ENCODE data around the gene MRPL48. TPM values are rescaled to one million over a fixed set of nuclear protein-coding genes. Genes with fewer than 3 reads are reported as not detected.
"Not testable (repeated sequence)": the region's sequence is repeated elsewhere in the genome, so short reads cannot be mapped to it uniquely, and the experiment has no call there.

Gene MRPL48
- total RNA-seq, 3 donors from 2014 or later: 6.9 to 28.2 (median 15.7) TPM

GRCh38 chr11:73779084-73779902 is 8.4 kb upstream of the MRPL48 start:
- intact Hi-C loops (cut with DNase I; ENCODE audit: low total_unique reads): no loop called here

DNA sequence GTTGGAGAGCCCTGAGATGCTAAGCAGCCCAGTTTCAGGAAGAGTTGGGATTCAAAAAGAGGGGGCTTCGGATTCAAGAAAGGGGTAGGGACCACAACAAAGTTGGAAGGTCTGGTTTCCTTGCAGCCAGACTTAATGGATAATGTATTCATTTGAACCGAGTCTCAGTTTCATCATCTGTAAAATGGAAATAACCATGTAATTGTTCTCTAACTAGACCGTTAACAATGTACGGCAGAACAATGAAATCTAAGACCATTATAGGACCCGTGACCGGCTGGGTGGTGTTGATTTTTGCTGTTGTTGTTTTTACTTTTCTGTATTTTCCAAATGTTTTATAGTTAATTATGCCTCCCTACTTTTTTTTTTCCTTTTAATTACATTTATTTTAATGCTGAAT is 6.4 kb upstream of the MRPL48 start:
- H3K9me3 ChIP-seq: no peaks in the 10 kb centered on the region
- no peaks in the 10 kb centered on the region for H3K36me3 ChIP-seq
- H3K4me3 ChIP-seq: no peak overlapping the region
- H3K4me1 ChIP-seq: no peaks in the 10 kb centered on the region
- no peaks in the 10 kb centered on the region for H3K27me3 ChIP-seq
- DNase-seq (ENCODE audit: low spot score in 2 of 2): no peak
- intact Hi-C loops (cut with DNase I; ENCODE audit: low total_unique reads): no loop called here
- H3K27ac ChIP-seq: no peak overlapping the region
- TF ChIP-seq, protein P1, sequence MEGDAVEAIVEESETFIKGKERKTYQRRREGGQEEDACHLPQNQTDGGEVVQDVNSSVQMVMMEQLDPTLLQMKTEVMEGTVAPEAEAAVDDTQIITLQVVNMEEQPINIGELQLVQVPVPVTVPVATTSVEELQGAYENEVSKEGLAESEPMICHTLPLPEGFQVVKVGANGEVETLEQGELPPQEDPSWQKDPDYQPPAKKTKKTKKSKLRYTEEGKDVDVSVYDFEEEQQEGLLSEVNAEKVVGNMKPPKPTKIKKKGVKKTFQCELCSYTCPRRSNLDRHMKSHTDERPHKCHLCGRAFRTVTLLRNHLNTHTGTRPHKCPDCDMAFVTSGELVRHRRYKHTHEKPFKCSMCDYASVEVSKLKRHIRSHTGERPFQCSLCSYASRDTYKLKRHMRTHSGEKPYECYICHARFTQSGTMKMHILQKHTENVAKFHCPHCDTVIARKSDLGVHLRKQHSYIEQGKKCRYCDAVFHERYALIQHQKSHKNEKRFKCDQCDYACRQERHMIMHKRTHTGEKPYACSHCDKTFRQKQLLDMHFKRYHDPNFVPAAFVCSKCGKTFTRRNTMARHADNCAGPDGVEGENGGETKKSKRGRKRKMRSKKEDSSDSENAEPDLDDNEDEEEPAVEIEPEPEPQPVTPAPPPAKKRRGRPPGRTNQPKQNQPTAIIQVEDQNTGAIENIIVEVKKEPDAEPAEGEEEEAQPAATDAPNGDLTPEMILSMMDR (IDR thresholded peaks at IDR 0.05): no peak
- TF ChIP-seq POLR2A (IDR thresholded peaks at IDR 0.05) (no peak), POLR2AphosphoS5 (IDR thresholded peaks at IDR 0.05) (no peak)

More at GRCh38 chr11:73779084-73779902, 8.4 kb upstream of the MRPL48 start:
- H3K36me3 ChIP-seq: no peaks in the 10 kb centered on the region
- TF ChIP-seq POLR2A (IDR thresholded peaks at IDR 0.05) (peak; percentile 45), POLR2AphosphoS5 (IDR thresholded peaks at IDR 0.05) (peak; percentile 91 to 99 (median 95))
- TF ChIP-seq, protein P1 (IDR thresholded peaks at IDR 0.05): peak in 1 of 3 donors; percentile 14
- H3K4me1 ChIP-seq: no peaks in the 10 kb centered on the region
- H3K4me3 ChIP-seq: peak overlapping the region; percentile 53 to 65 (median 59)
- peak overlapping the region; percentile 94 to 96 for H3K27ac ChIP-seq
- H3K9me3 ChIP-seq: no peaks in the 10 kb centered on the region
- no peaks in the 10 kb centered on the region for H3K27me3 ChIP-seq
- peak; percentile 98 to 99 for DNase-seq (ENCODE audit: low spot score in 2 of 2)

- H3K27me3 ChIP-seq: no peaks in the 10 kb centered on the region
- H3K4me3 ChIP-seq: no peak overlapping the region
- H3K27ac ChIP-seq: no peak overlapping the region
- peaks cover 0 to 6% of the 10 kb centered on the region in 2 donors for H3K4me1 ChIP-seq
- no peak for DNase-seq (ENCODE audit: low spot score in 2 of 2)
- no peaks in the 10 kb centered on the region for H3K36me3 ChIP-seq
- intact Hi-C loops (cut with DNase I; ENCODE audit: low total_unique reads): no loop called here
- no peaks in the 10 kb centered on the region for H3K9me3 ChIP-seq
- no peak for TF ChIP-seq POLR2AphosphoS5 (IDR thresholded peaks at IDR 0.05)
- no peak for TF ChIP-seq POLR2A (IDR thresholded peaks at IDR 0.05)
- TF ChIP-seq, protein P1 (IDR thresholded peaks at IDR 0.05): no peak
These were observed 4.1 kb upstream of the MRPL48 start for GRCh38 chr11:73783483-73784020.

- Histone ChIP-seq H3K9me3 (no peaks in the 10 kb centered on the region), H3K4me3 (no peak overlapping the region), H3K4me1 (peaks cover 0 to 6% of the 10 kb centered on the region in 2 donors), H3K27me3 (no peaks in the 10 kb centered on the region), H3K27ac (no peak overlapping the region), H3K36me3 (no peaks in the 10 kb centered on the region)
- intact Hi-C loops (cut with DNase I; ENCODE audit: low total_unique reads): no loop called here
- DNase-seq (ENCODE audit: low spot score in 2 of 2): no peak
- TF ChIP-seq, protein P1 (IDR thresholded peaks at IDR 0.05): no peak
- TF ChIP-seq POLR2A (IDR thresholded peaks at IDR 0.05): no peak
These were observed 3.5 kb upstream of the MRPL48 start for GRCh38 chr11:73784080-73784634.

DNA sequence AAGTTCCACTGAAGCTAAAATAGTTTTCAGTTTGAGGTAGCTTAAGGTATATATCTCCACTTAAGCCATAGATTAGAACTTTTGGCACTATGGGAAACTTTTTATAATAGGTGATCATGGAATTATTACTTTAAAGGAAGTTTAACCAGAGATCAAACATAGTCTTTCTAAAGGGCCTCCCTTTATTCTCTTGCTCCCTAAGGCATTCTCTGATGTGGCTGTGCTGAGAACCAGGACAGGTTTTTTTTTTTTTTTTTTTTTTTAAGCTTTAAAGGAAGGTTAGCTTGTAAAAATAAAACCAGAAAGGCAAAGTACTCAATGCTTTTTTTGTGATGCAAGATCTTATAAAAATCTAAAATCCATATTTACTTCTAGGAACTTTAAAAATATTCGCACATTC is 2.9 kb upstream of the MRPL48 start:
- Histone ChIP-seq H3K9me3 (no peaks in the 10 kb centered on the region), H3K4me3 (no peak overlapping the region), H3K36me3 (no peaks in the 10 kb centered on the region), H3K27ac (no peak overlapping the region), H3K27me3 (no peaks in the 10 kb centered on the region), H3K4me1 (peaks cover 0 to 6% of the 10 kb centered on the region in 2 donors)
- TF ChIP-seq POLR2AphosphoS5 (IDR thresholded peaks at IDR 0.05) (no peak), POLR2A (IDR thresholded peaks at IDR 0.05) (no peak)
- TF ChIP-seq, protein P1 (IDR thresholded peaks at IDR 0.05): no peak
- intact Hi-C loops (cut with DNase I; ENCODE audit: low total_unique reads): no loop called here
- DNase-seq (ENCODE audit: low spot score in 2 of 2): no peak

DNA sequence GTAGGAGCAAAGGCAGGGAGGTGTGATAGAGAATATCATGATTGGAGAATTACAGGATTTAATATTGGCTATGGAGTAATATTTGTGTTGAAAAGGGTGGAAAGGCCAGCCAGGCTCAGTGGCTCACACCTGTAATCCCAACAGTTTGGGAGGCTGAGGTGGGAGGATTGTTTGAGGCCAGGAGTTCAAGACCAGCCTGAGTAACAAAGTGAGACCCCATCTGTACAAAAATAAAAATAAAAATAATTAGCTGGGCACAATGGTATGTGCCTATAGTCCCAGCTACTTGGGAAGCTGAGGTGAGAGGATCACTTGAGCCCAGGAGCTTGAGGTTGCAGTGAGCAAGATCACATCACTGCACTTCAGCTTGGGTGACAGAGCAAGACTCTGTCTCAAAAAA is 2.2 kb upstream of the MRPL48 start:
- H3K27ac ChIP-seq; H3K4me3 ChIP-seq; H3K4me1 ChIP-seq; DNase-seq (ENCODE audit: low spot score in 2 of 2); H3K9me3 ChIP-seq; intact Hi-C loops (cut with DNase I; ENCODE audit: low total_unique reads); H3K27me3 ChIP-seq; H3K36me3 ChIP-seq: not testable (repeated sequence)
